Lower leg skin (tissue), 4 donors: Measurements from ENCODE around the gene STX4. TPM values are rescaled to one million over a fixed set of nuclear protein-coding genes. Genes with fewer than 3 reads are reported as not detected.
"Not testable (repeated sequence)": the region's sequence is repeated elsewhere in the genome, so short reads cannot be mapped to it uniquely, and the experiment has no call there.

ENCODE experiments used
- DNase-seq, 2 donors: peaks; one replicate each; pipeline ENCODE4 v3.0.0-alpha.2; 2019; ENCODE audit warnings: low spot score in 2 of 2
- H3K4me3 ChIP-seq: fragments of 200-600 bp; sonication (generic); 2 replicates; pipeline ENCODE4 v1.5.1; 2017; ENCODE audit warnings: mild to moderate bottlenecking, low read depth; ENCODE audit not compliant: poor library complexity, severe bottlenecking
- CTCF ChIP-seq, 3 donors: fragments of 450-650 bp; IDR thresholded peaks; one replicate each; pipeline ENCODE4 v1.5.1; 2016; ENCODE audit warnings: antibody characterized with exemption in 3 of 3, mild to moderate bottlenecking in 3 of 3, moderate library complexity in 2 of 3
- POLR2A ChIP-seq, 2 donors: fragments of 450-650 bp; IDR thresholded peaks; one replicate each; pipeline ENCODE4 v1.6.1; 2016 to 2017; ENCODE audit warnings: antibody characterized with exemption in 2 of 2, mild to moderate bottlenecking in 1 of 2, moderate library complexity in 1 of 2
- WGBS, 2 donors: methylation state at CpG; one replicate each; pipeline ENCODE4 v1.1.5; 2018; 5-methylcytosine and 5-hydroxymethylcytosine counted together
- intact Hi-C: fragments of 100-400 bp; cut with DNase I; formaldehyde crosslinking; loops from one replicate; pipeline ENCODE4 v1.15.0; 2023; ENCODE audit warnings: low total_unique reads
- total RNA-seq, 4 donors: library from RNA; depleted of rRNA; stranded (reverse); fragments of >200 nt; gene quantifications; one replicate each; pipeline ENCODE4 v1.1.0, GENCODE V29; 2016

The STX4 gene
- total RNA-seq, 4 donors from 2014 or later = 38.7 to 53.1 (median 46.4) TPM

DNA sequence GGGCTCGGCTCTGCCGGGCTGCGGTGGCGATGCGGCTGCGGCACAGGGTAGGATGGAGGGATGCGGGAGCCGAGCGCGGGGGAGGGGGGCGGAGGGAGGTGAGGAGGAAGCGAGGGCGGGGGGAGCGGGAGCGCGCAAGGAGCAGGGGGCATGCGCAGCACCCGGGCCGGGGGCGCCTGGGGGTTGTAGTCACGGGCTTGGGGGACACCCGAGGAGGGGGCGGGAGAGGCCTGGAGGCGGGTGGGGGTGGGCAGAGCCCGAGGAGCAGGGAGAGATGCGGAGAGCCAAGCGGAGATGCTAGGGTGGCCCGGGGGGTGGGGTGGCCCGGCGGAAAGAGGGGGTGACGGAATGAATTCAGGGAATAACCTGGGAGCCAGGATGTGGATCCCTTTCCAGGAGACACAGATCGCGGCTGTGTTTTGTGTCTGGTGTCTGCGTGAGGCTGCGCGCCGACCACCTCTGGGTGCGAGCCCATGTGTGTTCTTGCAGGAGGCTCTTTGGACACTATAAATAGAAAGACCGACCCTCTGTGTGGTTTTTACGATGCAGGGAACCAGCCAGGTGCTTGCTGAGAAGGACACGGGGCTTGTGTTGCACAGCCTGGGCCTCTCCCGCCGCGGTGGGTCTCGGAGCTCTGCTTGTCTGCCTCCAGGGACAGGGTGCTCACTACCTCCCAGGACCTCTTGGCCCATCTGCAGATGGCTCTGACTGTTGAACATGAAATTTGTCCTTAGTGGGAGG lies 22.6 kb upstream of the STX4 start, which contains the start of gene STX1B:
Gene STX1B (minus strand): TSS at position 54 of the 741 bp plus-strand sequence. CDS start 242 bp downstream, outside the sequence.
- 16 to 18% methylated on average over 24 to 26 of the region's 45 CpGs for WGBS, 2 donors
- no peak for TF ChIP-seq CTCF (IDR thresholded peaks at IDR 0.05)
- TF ChIP-seq POLR2A (IDR thresholded peaks at IDR 0.05) = no peak
- intact Hi-C loops = no loop called here
- DNase-seq = peak in 1 of 2 donors; percentile 83
- H3K4me3 ChIP-seq = no peak within 1 kb of the TSS

DNA sequence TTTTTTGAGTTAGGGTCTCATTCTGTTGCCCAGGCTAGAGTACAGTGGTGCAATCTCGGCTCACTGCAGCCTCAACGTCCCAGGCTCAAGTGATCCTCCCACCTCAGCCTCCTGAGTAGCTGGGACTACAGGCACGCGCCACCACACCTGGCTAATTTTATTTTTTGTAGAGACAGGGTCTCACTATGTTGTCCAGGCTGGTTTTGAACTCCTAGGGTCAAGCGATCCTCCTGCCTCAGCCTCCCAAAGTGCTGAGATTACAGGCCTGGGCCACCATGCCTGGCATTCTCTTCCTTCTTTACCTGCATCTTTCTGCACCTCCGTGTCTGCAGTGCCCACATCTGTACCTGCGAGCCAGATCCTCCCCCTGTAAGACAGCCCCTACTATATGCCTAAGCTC lies 21.5 kb upstream of the STX4 start:
- WGBS, 2 donors = 84 to 94% methylated on average over 7 of the region's 7 CpGs
- intact Hi-C loops, H3K4me3 ChIP-seq, DNase-seq: not testable (repeated sequence)

GRCh38 chr16:31013292-31013691 lies 20.1 kb upstream of the STX4 start:
- H3K4me3 ChIP-seq, intact Hi-C loops, DNase-seq: not testable (repeated sequence)

DNA sequence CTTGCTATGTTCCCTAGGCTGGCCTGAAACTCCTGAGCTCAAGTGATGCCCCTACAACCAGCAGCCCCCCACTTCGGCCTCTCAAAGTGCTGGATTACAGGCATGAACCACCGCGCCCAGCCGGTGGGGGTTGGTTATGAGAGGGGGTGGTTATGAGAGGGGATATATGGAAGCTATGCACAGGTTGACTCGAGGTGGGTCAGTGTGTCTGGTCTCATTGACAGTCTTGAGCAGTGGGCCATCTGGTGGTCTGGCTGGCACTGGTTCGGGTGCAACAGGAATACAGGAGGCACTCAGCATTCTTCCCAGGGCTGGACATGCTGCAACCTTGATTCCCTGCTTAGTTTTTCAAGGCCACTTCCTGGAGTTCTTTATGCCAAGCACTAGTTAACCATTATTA lies 17.3 kb upstream of the STX4 start:
- DNase-seq = no peak
- TF ChIP-seq POLR2A (IDR thresholded peaks at IDR 0.05) = no peak
- TF ChIP-seq CTCF (IDR thresholded peaks at IDR 0.05) = no peak
- intact Hi-C loops = no loop called here
- 65 to 73% methylated on average over 6 of the region's 6 CpGs for WGBS, 2 donors
- no peak overlapping the region for H3K4me3 ChIP-seq

DNA sequence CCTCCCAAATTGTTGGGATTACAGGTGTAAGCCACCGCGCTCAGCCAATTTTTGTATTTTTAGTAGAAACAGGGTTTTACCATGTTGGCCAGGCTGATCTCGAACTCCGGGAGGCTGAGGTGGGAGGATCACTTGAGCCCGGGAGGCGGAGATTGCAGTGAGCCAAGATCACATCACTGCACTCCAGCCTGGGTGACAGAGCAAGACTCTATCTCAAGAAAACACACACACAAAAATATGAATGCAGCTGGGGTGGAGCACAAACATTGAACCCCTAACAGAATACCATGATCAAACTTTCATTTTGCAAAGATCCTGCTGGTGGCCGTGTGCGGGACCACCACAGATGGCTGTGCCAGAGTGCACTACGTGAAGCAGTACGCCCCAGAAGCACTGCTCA lies 15.6 kb upstream of the STX4 start:
- WGBS, 2 donors = 87 to 95% methylated on average over 10 of the region's 10 CpGs
- DNase-seq, intact Hi-C loops, H3K4me3 ChIP-seq: not testable (repeated sequence)

DNA sequence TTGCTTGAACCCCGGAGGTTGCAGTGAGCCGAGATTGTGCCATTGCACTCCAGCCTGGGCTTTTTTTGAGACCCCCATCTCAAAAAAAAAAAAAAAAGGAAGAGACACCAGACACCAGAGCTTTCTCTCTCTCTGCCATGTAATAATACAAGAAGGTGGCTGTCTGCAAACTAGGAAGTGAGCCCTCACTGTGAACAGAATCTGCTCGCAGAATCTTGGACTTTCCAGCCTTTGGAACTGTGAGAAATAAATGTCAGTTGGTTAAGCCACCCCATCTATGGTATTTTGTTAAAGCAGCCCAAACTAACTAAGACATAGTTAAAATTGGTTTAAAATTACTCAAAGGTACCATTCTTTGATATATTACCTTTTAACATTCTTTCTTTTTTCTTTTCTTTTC lies 12.8 kb upstream of the STX4 start:
- no peak overlapping the region for H3K4me3 ChIP-seq
- intact Hi-C loops = no loop called here
- no peak for TF ChIP-seq POLR2A (IDR thresholded peaks at IDR 0.05)
- no peak for TF ChIP-seq CTCF (IDR thresholded peaks at IDR 0.05)
- DNase-seq = no peak
- 91 to 95% methylated on average over 3 of the region's 3 CpGs for WGBS, 2 donors

DNA sequence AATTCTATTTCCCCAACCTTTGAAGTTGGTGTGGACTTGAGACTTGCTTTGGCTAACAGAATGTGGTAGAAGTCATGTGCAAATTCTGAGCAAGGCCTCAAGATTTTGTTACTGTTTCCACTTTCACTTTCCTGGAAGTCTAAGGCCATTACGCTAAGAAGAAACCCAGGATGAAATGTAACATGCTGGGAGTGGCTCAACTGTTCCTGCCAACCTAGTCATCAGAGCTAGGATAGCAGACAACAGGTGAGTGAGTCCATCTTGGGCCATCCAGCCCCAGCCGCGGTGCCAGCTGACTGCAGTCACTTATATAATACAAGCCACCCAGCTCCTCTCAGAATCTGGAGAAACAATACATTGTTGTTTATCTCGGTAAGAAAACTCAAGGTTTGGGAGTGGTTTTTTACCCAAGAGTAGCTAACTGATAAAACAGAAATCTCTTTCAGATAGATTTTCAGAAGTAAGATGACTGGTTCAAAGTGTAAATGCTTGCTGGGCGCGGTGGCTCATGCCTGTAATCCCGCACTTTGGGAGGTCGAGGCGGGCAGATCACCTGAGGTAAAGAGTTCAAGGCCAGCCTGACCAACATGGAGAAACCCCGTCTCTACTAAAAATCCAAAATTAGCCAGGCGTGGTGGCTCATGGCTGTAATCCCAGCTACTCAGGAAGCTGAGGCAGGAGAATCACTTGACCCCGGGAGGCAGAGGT lies 10.7 kb upstream of the STX4 start:
- TF ChIP-seq CTCF (IDR thresholded peaks at IDR 0.05) (no peak), POLR2A (IDR thresholded peaks at IDR 0.05) (no peak)
- 76 to 80% methylated on average over 12 of the region's 12 CpGs for WGBS, 2 donors
- H3K4me3 ChIP-seq = no peak overlapping the region
- intact Hi-C loops = no loop called here
- no peak for DNase-seq
